Prostate gland (tissue), 2 donors: Measurements from ENCODE around the gene RASAL2.

ENCODE experiments used
- POLR2A ChIP-seq: fragments of 450-650 bp; IDR thresholded peaks from one replicate; pipeline ENCODE4 v1.6.1; 2016; ENCODE audit warnings: antibody characterized with exemption, mild to moderate bottlenecking
- POLR2AphosphoS5 ChIP-seq: sonication (generic); formaldehyde crosslinking; IDR thresholded peaks from one replicate; pipeline ENCODE4 v1.6.1; 2017; ENCODE audit warnings: antibody characterized with exemption
- TF ChIP-seq, protein P1 (sequence below), 4 experiments: fragments of 200-600 bp in 2 of 4; fragments of 450-650 bp in 2 of 4; sonication (generic) in 2 of 4; IDR thresholded peaks; 1 replicate in 3 of 4; 2 replicates in 1 of 4; pipeline ENCODE4 v1.5.1; 2016 to 2019; ENCODE audit warnings: antibody characterized with exemption in 4 of 4, mild to moderate bottlenecking in 2 of 4, moderate library complexity in 2 of 4

GRCh38 chr1:178064191-178064821 is 29.6 kb upstream of the RASAL2 start:
- TF ChIP-seq POLR2AphosphoS5 (no peak), POLR2A (no peak)
- TF ChIP-seq, protein P1, sequence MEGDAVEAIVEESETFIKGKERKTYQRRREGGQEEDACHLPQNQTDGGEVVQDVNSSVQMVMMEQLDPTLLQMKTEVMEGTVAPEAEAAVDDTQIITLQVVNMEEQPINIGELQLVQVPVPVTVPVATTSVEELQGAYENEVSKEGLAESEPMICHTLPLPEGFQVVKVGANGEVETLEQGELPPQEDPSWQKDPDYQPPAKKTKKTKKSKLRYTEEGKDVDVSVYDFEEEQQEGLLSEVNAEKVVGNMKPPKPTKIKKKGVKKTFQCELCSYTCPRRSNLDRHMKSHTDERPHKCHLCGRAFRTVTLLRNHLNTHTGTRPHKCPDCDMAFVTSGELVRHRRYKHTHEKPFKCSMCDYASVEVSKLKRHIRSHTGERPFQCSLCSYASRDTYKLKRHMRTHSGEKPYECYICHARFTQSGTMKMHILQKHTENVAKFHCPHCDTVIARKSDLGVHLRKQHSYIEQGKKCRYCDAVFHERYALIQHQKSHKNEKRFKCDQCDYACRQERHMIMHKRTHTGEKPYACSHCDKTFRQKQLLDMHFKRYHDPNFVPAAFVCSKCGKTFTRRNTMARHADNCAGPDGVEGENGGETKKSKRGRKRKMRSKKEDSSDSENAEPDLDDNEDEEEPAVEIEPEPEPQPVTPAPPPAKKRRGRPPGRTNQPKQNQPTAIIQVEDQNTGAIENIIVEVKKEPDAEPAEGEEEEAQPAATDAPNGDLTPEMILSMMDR (IDR thresholded peaks at IDR 0.05), result no peak
